ENCODE measurements around the gene AOC2. TPM values are rescaled to one million over a fixed set of nuclear protein-coding genes. Genes with fewer than 3 reads are reported as not detected.

The AOC2 gene
- total RNA-seq, 1 experiment from 2014 or later: 7.1 TPM

GRCh38 chr17:42882166-42882565 lies 37.8 kb downstream of the AOC2 start:
- Histone ChIP-seq H2BK20ac (ENCODE audit: low read depth, low read length, poor library complexity, severe bottlenecking) (no peak overlapping the region), H3K4me1 (ENCODE audit: insufficient read depth, low read length) (no peaks in the 10 kb centered on the region; the same call in 1 of the 2 replicates), H3K23me2 (ENCODE audit: insufficient read length, low read depth, low read length, poor library complexity, severe bottlenecking) (no peaks in the 10 kb centered on the region), H2AK5ac (ENCODE audit: insufficient read length, low read length) (no peak overlapping the region), H2BK12ac (ENCODE audit: insufficient read length, low read depth, low read length) (no peak overlapping the region), H2BK5ac (ENCODE audit: insufficient read length, low read length) (no peak overlapping the region), H3K14ac (ENCODE audit: insufficient read depth, low read length) (no peak overlapping the region), H4K91ac (ENCODE audit: insufficient read length, low read depth, low read length) (no peak overlapping the region), H3K56ac (ENCODE audit: insufficient read length, low read depth, low read length) (no peak overlapping the region), H3K79me1 (ENCODE audit: insufficient read depth, low read depth, low read length, poor library complexity, severe bottlenecking) (no peaks in the 10 kb centered on the region), H2AFZ (ENCODE audit: low read length) (no peak overlapping the region), H3K23ac (ENCODE audit: insufficient read length, low read depth, low read length) (no peak overlapping the region), H3K79me2 (ENCODE audit: insufficient read depth, low read length) (no peaks in the 10 kb centered on the region), H3K18ac (ENCODE audit: insufficient read length, low read depth, low read length) (no peak overlapping the region), H3K27me3 (ENCODE audit: insufficient read depth, low read length) (no peaks in the 10 kb centered on the region), H3K9ac (ENCODE audit: extremely low read depth, insufficient read length, low read length) (no peak overlapping the region), H3K4me2 (ENCODE audit: insufficient read depth, insufficient read length, low read length) (no peak overlapping the region), H3K9me3 (ENCODE audit: control insufficient read depth, low read depth, low read length) (no peaks in the 10 kb centered on the region), H3K27ac (ENCODE audit: insufficient read length, low read depth, low read length) (no peak overlapping the region), H4K8ac (replicated peaks; ENCODE audit: insufficient read length, low read depth, low read length) (no peak overlapping the region), H3K4ac (ENCODE audit: low read depth, low read length) (no peak overlapping the region), H4K20me1 (ENCODE audit: control insufficient read depth, insufficient read depth, insufficient read length) (no peaks in the 10 kb centered on the region), H3T11ph (ENCODE audit: low read length) (no peak overlapping the region), H2BK15ac (ENCODE audit: low read depth, low read length) (no peak overlapping the region), H2BK120ac (ENCODE audit: low read depth, low read length, poor library complexity, severe bottlenecking) (no peak overlapping the region), H4K5ac (ENCODE audit: insufficient read length, low read depth, low read length) (no peak overlapping the region)
- DNase-seq: no peak
- Mint-ChIP-seq H3K4me1 (peaks cover 30% of the 10 kb centered on the region in 2 experiments), H3K9me3 (no peaks in the 10 kb centered on the region), H3K27me3 (ENCODE audit: low read depth) (peaks cover 43% of the 10 kb centered on the region), H3K27ac (no peak overlapping the region), H3K36me3 (ENCODE audit: insufficient read depth in 1 of 3, low read depth in 3 of 3) (no peaks in the 10 kb centered on the region; a peak in 1 of 7 replicates), H3K4me3 (no peak overlapping the region)
- no peak for TF ChIP-seq CTCF (conservative IDR thresholded peaks at IDR 0.05)
- WGBS (ENCODE audit: extremely low coverage, insufficient read length, low lambda C conversion rate): no CpG with 5 or more reads among the region's 8 CpGs

Data from H9 (cell line).